Measurements from ENCODE around the gene XRRA1.
"Not testable (repeated sequence)": the region's sequence is repeated elsewhere in the genome, so short reads cannot be mapped to it uniquely, and the experiment has no call there.

XRRA1 gene, protein sequence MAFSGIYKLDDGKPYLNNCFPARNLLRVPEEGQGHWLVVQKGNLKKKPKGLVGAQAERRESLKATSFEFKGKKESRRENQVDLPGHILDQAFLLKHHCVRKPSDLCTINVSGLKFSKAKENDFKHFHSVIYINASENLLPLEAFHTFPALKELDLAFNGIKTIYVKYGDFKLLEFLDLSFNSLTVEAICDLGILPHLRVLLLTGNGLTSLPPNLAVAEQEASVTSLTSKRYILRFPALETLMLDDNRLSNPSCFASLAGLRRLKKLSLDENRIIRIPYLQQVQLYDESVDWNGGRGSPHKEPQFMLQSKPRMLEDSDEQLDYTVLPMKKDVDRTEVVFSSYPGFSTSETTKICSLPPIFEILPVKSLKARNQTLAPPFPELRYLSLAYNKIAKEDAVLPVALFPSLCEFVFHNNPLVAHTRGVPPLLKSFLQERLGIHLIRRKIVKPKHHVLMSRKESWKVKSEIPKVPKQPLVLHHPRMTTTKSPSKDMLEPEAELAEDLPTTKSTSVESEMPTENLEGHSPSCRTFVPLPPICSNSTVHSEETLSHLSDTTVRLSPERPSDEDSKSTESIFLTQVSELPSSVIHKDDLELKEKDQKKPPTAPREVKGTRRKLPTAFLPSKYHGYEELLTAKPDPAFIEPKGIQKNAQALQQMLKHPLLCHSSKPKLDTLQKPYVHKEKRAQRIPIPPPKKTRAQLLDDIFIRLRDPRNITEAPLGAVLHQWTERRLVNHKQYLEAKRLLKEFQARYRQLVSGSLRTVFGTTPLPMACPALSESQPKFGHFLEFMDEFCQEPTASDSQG
- total RNA-seq, result 3.2 to 16.3 (median 12.0) reads per million in 17 experiments

DNA sequence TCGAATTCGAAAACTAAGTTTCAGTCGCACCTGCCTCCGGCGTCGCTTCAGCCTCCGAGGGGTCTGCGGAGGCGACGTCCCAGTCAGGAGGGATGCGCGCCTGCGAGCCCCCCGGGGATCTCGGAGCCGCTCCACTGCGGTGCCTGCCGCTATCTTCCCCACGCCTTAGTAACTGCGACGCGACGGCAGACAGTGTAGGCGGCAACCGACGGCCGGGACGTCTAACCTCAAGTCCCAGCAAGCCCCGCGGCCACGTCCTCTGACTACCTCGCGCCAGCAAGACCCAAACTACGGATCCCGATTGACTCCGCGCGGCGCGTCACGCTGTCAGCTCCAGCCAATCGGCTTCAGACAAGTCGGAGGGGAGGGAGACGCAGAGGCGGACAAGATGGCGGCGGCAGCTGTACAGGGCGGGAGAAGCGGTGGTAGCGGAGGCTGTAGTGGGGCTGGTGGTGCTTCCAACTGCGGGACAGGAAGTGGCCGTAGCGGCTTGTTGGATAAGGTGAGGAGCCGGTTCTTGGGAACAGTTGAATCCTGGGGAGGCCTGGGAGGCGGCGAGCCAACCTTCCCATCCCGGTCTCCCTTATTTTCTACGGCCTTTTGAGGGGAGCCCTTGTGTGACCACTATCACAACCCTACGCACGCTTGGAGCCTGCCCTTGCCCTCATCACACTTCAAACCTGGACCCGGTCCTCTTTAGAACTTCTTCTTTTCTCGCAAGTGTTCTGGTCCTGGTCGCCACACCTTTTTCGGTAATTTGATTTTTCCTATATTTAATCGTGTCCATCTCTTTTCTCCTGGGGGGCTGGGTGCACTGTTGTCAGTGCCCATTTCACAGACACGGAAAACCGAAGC, at the start of gene XRRA1, which contains the start of gene SPCS2:
Gene XRRA1 (minus strand): TSS at position 194 of the 855 bp plus-strand sequence. CDS start 8,213 bp downstream, outside the sequence.
Gene SPCS2 (plus strand): TSS at position 369 of the 855 bp plus-strand sequence. CDS start 20 bp downstream, at position 389.
- DNase-seq, result peak; percentile 98 to 99 (median 99)

DNA sequence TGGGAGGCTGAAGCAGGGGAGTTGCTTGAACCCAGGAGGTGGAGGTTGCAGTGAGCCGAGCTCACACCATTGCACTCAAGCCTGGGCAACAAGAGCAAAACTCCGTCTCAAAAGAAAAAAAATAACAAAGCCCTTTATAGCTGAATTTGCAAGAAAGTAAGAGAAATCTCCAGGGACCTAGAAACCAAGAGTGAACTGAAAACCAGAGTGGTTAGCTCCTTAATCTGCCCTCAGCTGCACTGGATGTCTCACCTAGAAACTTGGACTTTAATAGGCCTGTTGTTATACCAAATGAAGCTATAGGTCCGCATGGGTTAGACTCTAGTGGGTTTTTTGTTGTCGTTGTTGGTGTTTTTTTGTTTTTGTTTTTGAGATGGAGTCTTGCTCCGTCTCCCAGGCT, 44.0 kb upstream of the XRRA1 start:
- DNase-seq, result no peak

DNA sequence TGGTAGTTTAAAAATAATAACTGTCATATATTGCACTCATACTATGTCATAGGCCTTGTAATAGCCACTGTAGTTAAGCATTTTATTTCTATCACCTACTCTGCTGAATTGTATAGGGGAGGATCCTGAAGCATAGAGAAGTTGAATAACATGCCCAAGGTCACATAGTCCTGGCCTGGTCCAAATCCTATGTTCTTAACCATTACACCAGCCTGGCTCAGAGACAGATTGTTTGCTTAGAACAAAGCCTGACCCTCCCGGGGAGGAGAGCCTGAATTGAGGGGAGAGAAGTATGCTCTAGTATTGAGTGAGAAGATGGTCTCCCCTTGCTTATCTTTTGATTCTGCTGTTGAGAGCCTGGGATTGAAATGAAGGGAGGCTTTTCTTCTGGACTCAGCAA, 42.0 kb upstream of the XRRA1 start:
- DNase-seq, result peak in 1 of 4 experiments; percentile 15

DNA sequence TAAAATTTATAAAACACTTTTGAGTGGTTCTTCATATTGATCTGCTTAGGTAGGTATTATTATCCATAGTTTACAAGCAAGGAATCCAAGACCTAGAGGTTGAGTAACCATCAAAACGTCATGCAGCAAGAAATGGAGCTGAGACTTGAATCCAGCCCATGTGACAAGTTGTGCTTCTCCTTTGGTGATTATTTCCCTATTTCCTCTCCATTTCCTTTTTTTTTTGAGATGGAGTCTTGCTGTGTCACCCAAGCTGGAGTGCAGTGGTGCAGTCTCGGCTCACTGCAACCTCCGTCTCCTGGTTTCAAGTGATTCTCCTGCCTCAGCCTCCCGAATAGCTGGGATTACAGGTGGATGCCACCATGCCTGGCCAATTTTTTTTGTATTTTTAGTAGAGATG, 41.3 kb upstream of the XRRA1 start:
- peak; percentile 76 to 90 (median 82) for DNase-seq

DNA sequence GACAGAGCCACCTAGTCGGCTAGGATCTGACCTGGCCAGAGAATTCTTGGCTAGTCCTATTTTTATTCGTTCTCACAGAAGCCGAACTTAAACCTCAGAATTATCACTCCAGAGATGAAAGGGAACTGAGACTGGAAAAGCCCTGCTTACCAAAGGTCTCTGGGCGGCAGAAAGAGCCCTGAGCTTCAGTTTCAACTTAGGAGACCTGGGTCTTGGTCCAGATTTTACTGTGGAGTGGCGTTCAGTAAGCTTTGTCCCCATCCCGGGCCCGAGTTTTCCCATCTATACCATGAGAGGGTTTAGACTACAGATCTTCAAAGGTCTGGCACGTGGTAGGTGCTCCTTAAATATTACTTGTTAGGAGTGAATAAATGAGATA, 40.4 kb upstream of the XRRA1 start:
- peak in 3 of 4 experiments; percentile 16 to 39 (median 39) for DNase-seq

DNA sequence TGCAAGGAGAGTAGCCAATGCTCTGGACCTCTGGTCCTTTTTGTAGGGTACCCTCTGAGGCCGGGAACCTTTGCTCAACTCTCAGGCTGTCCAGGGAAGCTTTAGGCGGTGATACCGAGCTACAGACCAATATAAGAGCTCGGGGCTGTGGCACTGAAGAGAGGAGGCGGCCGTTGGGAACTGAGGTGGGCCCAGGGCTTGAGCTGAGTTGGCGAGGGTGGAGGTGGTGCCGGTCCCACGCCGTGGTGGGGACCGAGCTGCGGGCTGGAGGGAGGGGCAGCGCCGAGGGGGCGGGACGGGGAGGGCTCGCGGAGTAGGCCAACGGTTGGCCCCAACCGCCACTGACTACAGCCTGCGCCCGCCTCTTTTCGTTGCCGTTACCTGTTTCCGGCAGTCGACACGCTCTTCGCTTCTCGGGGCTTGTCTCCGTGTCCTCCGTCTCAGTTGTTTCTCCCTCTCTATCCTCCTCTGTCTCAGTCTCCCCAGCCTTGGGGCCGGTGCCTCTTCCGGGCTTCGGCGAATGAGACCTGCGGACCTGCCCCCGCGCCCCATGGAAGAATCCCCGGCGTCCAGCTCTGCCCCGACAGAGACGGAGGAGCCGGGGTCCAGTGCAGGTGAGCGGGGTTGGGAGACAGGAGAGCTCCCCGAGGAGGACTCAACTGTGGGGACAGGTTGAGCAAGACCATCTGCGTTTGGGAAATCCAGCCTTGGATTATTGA, 39.8 kb upstream of the XRRA1 start, which contains the start of gene NEU3:
Gene NEU3 (plus strand): TSS at position 393 of the 719 bp plus-strand sequence. CDS start 128 bp downstream, at position 521.
- peak; percentile 71 to 88 (median 82) for DNase-seq

DNA sequence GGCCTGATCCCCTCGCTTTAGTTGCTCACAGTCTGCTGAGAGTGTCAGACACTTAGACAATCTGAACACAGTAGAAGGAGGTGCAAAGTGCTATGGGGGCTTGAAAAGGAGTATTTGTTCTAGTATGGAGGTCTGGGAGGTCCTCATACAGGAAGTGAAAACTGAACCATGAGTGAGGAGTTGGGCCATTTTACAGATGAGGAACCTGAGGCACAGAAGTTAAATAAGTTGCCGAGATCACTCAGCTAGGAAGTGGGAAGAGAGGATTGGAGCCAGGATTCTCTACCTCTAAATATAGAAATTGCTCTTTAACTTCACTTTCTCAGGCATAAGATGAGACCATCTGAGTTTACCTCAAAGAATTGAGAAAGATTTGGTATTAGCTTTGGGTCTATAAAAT, 35.8 kb upstream of the XRRA1 start:
- DNase-seq, result no peak

DNA sequence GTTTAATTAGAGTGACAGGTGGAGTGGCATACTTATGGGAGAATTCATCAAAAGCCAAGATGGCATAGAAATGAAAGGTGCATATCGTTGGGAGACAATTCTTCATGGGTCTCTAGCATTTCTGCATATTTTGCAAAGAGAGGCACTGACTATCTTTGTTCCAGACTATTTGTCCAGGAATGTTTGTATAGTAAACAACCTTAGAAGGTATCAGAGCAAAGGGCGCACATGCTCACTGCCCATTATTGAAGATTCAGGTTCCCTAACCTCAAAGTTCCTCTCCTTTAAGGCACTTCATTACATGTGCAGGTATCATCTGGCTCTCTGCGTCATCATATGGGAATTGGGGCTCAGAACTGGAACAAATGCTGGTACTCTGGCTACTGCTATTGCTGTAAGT, 35.2 kb upstream of the XRRA1 start:
- DNase-seq, result no peak

DNA sequence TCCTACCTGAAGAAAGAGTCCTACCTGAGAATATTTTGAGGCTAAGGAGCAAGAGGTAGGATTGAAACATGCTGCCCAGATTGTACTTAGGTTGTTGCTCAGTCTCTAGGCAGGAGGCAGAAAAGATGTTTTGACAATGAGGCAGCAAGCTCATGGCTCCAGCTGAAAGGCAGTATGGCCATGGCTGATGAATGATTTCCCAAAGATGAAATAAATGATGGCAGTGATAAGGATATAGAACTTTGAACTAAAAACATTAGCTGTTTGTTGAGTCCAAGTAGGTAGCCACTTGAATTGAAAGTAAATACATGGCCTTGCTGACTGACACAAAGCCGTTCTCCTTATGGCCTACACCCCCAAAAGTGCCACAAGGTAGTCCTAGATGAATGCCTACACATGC, 33.0 kb upstream of the XRRA1 start:
- no peak for DNase-seq

DNA sequence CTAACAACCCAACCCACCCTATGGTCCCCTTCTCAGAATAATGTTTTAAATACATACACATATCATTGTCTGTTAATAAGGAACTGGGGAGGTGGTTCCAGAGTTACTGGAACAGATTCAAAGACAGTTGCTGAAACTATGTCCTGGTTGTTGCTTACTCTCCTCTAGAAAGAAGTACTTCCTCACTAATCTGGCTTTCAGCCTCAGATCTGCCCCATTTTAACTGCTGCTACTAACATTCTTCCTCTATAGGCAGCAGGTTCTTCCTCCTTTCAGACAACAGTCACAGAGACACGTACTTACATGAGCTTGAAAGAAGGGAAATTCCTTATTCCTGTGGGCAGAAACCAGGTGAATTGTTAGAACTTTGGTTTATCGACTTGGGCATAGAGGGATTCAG, 31.7 kb upstream of the XRRA1 start:
- DNase-seq, result peak; percentile 47 to 72 (median 58)

DNA sequence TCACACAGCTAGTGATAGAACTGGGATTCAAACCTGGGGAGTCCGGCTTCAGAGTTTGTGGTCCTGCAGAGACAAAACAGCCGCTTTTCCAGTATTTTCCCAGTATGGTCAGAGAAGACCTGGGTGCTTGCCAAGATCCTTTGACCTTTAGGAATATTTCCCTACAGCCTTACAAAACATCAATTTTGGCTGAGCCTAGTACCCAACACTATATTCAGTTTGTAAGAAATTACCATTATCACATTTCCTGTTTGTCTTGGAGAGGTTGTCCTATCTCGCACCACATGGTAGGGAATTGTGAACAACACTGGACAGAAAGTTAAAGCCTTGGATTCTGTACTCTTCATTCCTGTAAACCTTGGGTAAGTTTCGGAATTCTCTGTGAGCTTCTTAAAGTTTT, 29.1 kb upstream of the XRRA1 start:
- DNase-seq, result no peak

DNA sequence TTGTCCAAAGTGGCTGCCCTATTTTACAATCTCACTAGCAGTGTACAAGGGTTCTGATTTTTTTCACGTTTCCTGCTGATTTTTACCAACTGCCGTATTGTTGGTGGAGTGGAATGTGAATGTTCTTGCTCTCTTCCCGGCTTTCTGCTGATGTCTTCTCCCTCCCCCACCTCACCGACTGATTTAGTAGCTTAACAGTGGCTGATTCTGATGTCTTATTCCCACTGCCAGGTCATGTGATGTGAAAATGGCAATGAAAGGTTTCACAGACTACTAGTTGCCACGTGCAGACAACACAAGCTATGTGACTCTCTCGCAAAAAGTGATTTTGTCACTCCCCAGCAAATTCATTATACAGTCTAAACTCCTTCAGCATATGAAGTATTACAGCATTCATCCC, 22.5 kb upstream of the XRRA1 start:
- no peak for DNase-seq

DNA sequence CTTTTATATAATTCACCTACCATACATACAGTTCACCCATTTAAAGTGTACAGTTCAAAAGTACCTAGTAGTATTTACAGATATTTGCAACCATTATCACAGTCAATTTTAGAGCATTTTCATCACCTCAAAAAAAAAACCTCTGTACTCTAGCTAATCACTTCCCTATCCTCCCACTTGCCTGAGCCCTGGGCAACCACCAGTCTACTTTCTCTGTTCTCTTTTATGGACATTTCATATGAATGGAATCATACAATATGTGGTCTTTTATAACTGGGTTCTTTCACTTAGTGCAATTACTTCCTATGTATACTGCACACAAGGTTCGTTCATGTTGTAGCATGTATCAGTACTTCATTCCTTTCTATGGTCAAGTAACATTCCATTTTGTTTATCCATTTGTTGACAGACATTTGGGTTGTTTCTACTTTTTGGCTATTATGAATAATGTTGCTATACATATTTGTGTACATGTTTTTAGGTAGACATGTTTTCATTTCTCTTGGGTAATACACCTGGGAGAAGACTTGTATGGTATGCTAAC, 22.0 kb upstream of the XRRA1 start:
- peak in 3 of 4 experiments; percentile 16 to 34 (median 30) for DNase-seq

DNA sequence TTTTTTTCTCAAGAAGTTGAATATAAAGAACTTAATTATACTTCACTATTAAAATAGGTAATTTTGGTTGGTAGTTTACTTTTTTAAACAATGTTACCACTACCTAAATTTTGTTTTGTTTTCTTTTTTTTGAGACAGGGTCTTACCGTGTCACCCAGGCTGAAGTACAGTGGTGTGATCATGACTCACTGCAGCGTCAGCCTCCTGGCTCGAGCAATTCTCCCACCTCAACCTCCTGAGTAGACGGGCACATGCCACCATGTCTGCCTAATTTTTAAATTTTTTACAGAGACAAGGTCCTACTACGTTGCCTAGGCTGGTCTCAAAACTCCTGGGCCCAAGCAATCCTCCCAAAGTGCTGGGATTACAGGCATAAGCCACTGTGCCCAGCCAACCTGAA, 17.8 kb upstream of the XRRA1 start:
- DNase-seq, result no peak

DNA sequence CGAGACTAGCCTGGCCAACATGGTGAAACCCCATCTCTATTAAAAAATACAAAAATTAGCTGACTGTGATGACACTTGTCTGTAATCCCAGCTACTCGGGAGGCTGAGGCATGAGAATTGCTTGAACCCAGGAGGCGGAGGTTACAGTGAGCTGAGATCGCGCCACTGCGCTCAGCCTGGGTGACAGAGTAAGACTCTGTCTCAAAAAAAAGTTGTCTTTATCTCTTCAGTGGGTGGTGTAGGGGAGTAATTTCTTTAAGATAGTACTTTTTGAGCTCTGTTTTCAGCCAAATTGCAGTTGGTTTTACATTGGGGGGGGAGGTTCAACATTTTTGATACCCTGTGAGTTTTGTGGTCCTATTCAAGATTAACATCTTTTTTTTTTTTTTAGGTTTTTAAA, 11.2 kb upstream of the XRRA1 start:
- DNase-seq, result not testable (repeated sequence)

DNA sequence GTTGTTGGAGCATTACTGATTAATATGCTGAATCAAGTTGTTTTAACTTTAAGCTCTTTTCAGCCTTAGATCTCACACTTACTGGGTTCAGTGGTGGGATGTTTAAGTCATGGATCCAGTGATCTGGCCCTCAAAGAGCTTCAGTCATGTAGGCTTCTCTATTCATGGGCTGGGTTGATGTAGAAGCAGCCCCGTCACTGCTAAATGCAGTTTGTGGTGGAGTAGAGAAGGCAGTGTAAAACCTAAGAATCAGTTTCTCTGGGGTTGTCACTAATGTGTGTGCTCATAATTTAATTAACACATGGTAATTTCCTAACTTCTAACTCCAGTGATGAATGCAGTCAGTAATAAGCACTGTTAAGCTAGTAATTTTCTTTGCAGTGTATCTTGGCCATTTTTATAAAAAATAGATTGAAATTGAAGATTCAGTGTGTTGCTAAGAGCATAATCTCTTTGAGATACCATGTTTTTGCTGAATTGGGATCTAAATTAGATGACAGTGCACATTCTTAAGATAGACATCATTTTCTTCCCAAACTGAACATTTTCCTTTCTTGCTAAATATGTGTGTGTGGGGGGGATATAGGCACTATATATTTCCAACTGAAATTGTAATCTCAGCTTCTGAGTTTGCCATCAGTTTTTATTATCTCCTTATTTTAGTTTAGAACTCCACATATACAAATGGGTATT, 9.2 kb upstream of the XRRA1 start:
- no peak for DNase-seq

DNA sequence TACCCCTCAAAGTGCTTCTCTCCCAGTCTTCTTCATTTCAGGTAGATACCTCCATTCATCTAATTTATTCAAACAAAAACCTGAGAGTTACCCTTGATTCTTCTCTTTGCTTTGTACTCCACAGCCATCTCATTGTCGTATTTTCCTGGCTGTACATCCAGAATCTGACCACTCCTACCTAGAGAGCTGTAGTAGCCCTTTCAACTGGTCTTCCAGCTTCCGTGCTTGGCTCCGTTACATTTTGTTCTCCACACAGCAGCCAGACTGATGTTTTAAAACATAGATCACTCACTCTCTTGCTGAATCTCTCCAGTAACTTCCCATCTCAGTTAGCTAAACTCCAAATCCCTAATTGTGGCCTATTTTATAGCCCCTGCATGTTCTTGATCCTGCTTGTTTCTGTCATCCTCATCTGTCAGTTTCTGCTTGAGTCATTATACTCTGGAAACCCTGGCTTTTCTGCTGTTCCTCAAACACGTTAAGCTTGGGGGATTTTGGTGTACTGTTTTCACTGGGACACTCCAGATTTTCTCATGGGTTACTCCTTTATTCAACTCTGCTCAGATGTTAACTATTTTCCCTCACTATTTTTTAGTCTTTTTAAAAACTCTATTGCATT, 7.6 kb upstream of the XRRA1 start:
- no peak for DNase-seq

DNA sequence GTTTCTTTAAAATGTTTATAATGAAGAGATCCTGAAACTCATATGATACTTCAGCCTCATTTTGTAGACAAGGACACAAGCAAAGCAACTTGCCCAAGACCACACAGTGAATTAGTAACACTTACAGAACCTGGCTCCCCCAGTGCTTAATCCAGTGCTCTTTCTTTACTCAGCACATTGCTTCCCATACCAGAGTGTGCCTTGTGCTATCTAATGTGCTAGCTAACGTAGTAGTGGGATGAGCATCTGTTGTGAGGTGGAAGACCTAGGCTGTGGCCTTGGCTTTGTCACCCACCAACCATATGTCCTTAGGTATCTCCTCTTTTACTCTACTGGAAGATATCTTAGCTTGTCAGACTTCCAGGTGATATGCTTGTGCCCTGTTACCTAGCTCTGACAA, 5.3 kb upstream of the XRRA1 start:
- no peak for DNase-seq

DNA sequence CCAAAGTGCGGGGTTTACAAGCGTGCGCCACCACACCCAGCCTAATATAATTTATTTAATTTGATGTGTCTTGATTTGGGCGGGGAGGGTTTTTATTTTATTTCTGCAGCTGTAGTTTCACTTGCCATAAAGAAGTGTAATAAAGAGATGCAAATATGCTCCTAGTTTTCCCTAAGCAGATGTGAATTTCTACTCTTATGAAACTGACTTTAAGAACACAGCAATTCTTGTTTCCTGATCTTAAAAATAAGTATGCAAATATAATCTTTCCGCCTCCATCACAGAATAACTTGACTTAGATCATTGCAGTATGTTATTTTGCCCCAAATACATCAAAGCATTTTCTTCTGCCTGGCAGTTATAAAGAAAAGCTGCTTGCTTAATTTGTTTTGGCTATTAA, 4.6 kb upstream of the XRRA1 start:
- no peak for DNase-seq

DNA sequence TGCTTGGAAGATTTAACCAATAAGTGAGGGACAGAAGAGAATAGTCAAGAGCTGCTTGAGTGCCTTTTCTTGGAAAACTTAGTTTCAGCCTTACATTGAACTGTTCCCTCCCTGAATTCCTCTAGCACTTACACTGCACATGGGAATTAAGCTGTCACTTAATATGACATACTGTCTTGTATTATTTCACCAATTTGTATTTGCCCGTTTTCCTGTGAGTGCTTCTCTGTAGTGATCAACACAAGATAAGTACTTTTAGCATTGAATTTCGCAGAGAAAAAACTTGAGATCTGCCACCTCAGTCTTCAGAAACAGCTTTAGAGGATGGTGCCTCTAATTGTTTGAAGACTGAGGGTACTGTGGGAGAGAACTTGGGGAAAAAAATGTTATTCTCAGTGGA, 3.9 kb upstream of the XRRA1 start:
- DNase-seq, result no peak

Data from suppressor macrophage (primary cell).